Pulmonary artery endothelial cell (primary cell): ENCODE results near the gene KRT85. TPM values are rescaled to one million over a fixed set of nuclear protein-coding genes. Genes with fewer than 3 reads are reported as not detected.
A peak's percentile ranks its signal among the peaks of the same experiment; 100 is the strongest.
"Not testable (repeated sequence)": the region's sequence is repeated elsewhere in the genome, so short reads cannot be mapped to it uniquely, and the experiment has no call there.

ENCODE experiments used
- DNase-seq: peaks from one replicate; pipeline ENCODE4 v3.0.0-alpha.2; 2011; ENCODE audit warnings: low read depth, low spot score
- total RNA-seq: library from RNA; depleted of rRNA; stranded (reverse); fragments of >200 nt; gene quantifications from 2 replicates; pipeline ENCODE4 v1.2.3, GENCODE V29; 2014

KRT85 gene
- total RNA-seq, 1 donor from 2014 or later = under 0.01 TPM

- DNase-seq = no peak
Measured at GRCh38 chr12:52327830-52328500, 39.3 kb downstream of the KRT85 start.

GRCh38 chr12:52327052-52327829 is 40.0 kb downstream of the KRT85 start:
- peak; percentile 80 for DNase-seq

GRCh38 chr12:52324153-52324444 is 43.2 kb downstream of the KRT85 start:
- DNase-seq = no peak

GRCh38 chr12:52323416-52324152 is 43.7 kb downstream of the KRT85 start:
- DNase-seq = no peak

GRCh38 chr12:52323001-52323400 is 44.3 kb downstream of the KRT85 start:
- DNase-seq = no peak

- no peak for DNase-seq
Measured at GRCh38 chr12:52322069-52322468, 45.2 kb downstream of the KRT85 start.

- DNase-seq = no peak
Measured at GRCh38 chr12:52321418-52321817, 45.9 kb downstream of the KRT85 start.

GRCh38 chr12:52320784-52321400 is 46.4 kb downstream of the KRT85 start, which contains the start of gene KRT83:
Gene KRT83, minus strand, starts transcription at chr12:52321398. Its CDS starts 63 bp downstream, at chr12:52321335.
- no peak for DNase-seq

GRCh38 chr12:52319097-52319496 is 48.2 kb downstream of the KRT85 start:
- DNase-seq = no peak

GRCh38 chr12:52318241-52318990 is 48.9 kb downstream of the KRT85 start:
- no peak for DNase-seq

- no peak for DNase-seq
Measured at GRCh38 chr12:52317468-52318052, 49.7 kb downstream of the KRT85 start.

GRCh38 chr12:52316701-52317100 is 50.6 kb downstream of the KRT85 start:
- DNase-seq = no peak

GRCh38 chr12:52316290-52316689 is 51.0 kb downstream of the KRT85 start:
- no peak for DNase-seq

GRCh38 chr12:52315721-52316120 is 51.6 kb downstream of the KRT85 start:
- not testable (repeated sequence) for DNase-seq

- no peak for DNase-seq
Measured at GRCh38 chr12:52314511-52314910, 52.8 kb downstream of the KRT85 start.

- DNase-seq = no peak
Measured at GRCh38 chr12:52313926-52314325, 53.4 kb downstream of the KRT85 start.

- no peak for DNase-seq
Measured at GRCh38 chr12:52313461-52313860, 53.8 kb downstream of the KRT85 start.

GRCh38 chr12:52312086-52312485 is 55.2 kb downstream of the KRT85 start:
- no peak for DNase-seq

- DNase-seq = no peak
Measured at GRCh38 chr12:52311285-52311648, 56.0 kb downstream of the KRT85 start.

GRCh38 chr12:52310622-52311284 is 56.5 kb downstream of the KRT85 start:
- no peak for DNase-seq
